HepG2 (cell line): Measurements from ENCODE around the gene LMTK2. TPM values are rescaled to one million over a fixed set of nuclear protein-coding genes. Genes with fewer than 3 reads are reported as not detected.

Source experiments
- ATAC-seq: fragments of 200-7000 bp; cut with Tn5 transposase; 3 replicates; pipeline ENCODE4 v1.9.1; 2020; ENCODE audit warnings: mild to moderate bottlenecking, moderate library complexity
- BruUV-seq: library from RNA; stranded (reverse); fragments of 400-500 nt; replicated peaks from 2 replicates; lab custom pipeline; 2021; lab: Mats Ljungman, UMichigan
- CTCF ChIA-PET: fragments of 300-600 bp; formaldehyde crosslinking; extraction: SDS; loops from one replicate; lab custom pipeline; 2021; ENCODE audit warnings: low total read pairs, inconsistent platforms, low intra/inter-chr PET ratio; lab: Yijun Ruan, JAX
- POLR2A ChIA-PET: fragments of 350-600 bp; sonication (Branson Sonifier 250); formaldehyde crosslinking; loops from one replicate; lab custom pipeline; 2020; ENCODE audit warnings: antibody characterized with exemption, inconsistent platforms; lab: Yijun Ruan, JAX
- DNase-seq: peaks from one replicate; pipeline ENCODE4 v3.0.0-alpha.2; 2015; ENCODE audit warnings: low spot score
- FAIRE-seq: peaks from 3 replicates; lab custom pipeline; 2011; peaks lifted over from hg19 to GRCh38; lab: Jason Lieb, UNC
- H2AFZ ChIP-seq: one replicate; pipeline ENCODE4 v1.6.1; 2011; ENCODE audit warnings: low read length, inconsistent platforms
- H3K27ac ChIP-seq: fragments of 300-600 bp; 3 replicates; pipeline ENCODE4 v1.8.0; 2011; ENCODE audit warnings: mixed run types, mild to moderate bottlenecking, mixed read lengths, low read length, inconsistent platforms; ENCODE audit not compliant: insufficient read depth; ENCODE audit errors: extremely low read length
- H3K27me3 ChIP-seq, 2 experiments: fragments of 200-600 bp in 1 of 2; 2 replicates in 1 of 2; 3 replicates in 1 of 2; pipeline versions ENCODE4 v1.6.0 to v1.8.0; 2011; ENCODE audit warnings: low read length in 2 of 2, mild to moderate bottlenecking in 2 of 2, moderate library complexity in 2 of 2, inconsistent platforms in 1 of 2; ENCODE audit not compliant: insufficient read depth in 2 of 2, control insufficient read depth in 1 of 2
- H3K36me3 ChIP-seq, 2 experiments: fragments of 200-600 bp in 1 of 2; replicated peaks in 1 of 2; 2 replicates in 1 of 2; 3 replicates in 1 of 2; pipeline versions ENCODE4 v1.5.1 to v1.8.0; 2011; ENCODE audit warnings: low read length in 2 of 2, inconsistent platforms in 1 of 2; ENCODE audit not compliant: insufficient read depth in 2 of 2, control insufficient read depth in 1 of 2
- H3K4me1 ChIP-seq: 2 replicates; pipeline ENCODE4 v1.5.1; 2012; ENCODE audit warnings: low read length, inconsistent platforms; ENCODE audit not compliant: insufficient read depth
- H3K4me2 ChIP-seq: 2 replicates; pipeline ENCODE4 v1.6.0; 2011; ENCODE audit warnings: low read depth, low read length, inconsistent platforms
- H3K4me3 ChIP-seq, 3 experiments: fragments of 200-600 bp in 1 of 3; sonication (generic), shearing (Covaris generic) in 1 of 3; replicated peaks in 1 of 3; 2 replicates each; pipeline ENCODE4 v1.5.1; 2011 to 2016; ENCODE audit warnings: low read length in 3 of 3, inconsistent platforms in 2 of 3, low read depth in 2 of 3, mild to moderate bottlenecking in 2 of 3, control low read depth in 1 of 3, mixed read lengths in 1 of 3; ENCODE audit not compliant: insufficient read depth in 1 of 3
- H3K79me2 ChIP-seq: one replicate; pipeline ENCODE4 v1.6.1; 2011; ENCODE audit warnings: low read length, inconsistent platforms; ENCODE audit not compliant: insufficient read depth
- H3K9ac ChIP-seq: 2 replicates; pipeline ENCODE4 v1.6.0; 2011; ENCODE audit warnings: mild to moderate bottlenecking, low read depth, low read length, inconsistent platforms; ENCODE audit not compliant: insufficient read depth
- H3K9me3 ChIP-seq: 2 replicates; pipeline ENCODE4 v1.5.1; 2012; ENCODE audit warnings: mild to moderate bottlenecking, low read length
- H4K20me1 ChIP-seq: 2 replicates; pipeline ENCODE4 v1.6.0; 2011; ENCODE audit warnings: inconsistent platforms, mild to moderate bottlenecking, low read length, moderate library complexity; ENCODE audit not compliant: insufficient read depth
- AGO2 ChIP-seq: fragments of 200-400 bp; formaldehyde crosslinking; optimal IDR thresholded peaks from 2 replicates; pipeline ENCODE3; 2017; ENCODE audit warnings: mild to moderate bottlenecking, low read depth, low read length, moderate library complexity
- DR1 ChIP-seq: sonication (generic); formaldehyde crosslinking; IDR thresholded peaks from 2 replicates; pipeline ENCODE4 v1.8.0; 2021; ENCODE audit warnings: mild to moderate bottlenecking, missing genetic modification reagents, inconsistent platforms
- IKZF1 ChIP-seq: fragments of 450-650 bp; IDR thresholded peaks from 2 replicates; pipeline ENCODE4 v1.7.1; 2016
- MIER2 ChIP-seq: IDR thresholded peaks from 2 replicates; pipeline ENCODE4 v1.6.1; 2016; ENCODE audit warnings: missing biosample characterization, missing genetic modification reagents
- ZFP1 ChIP-seq: IDR thresholded peaks from 2 replicates; pipeline ENCODE4 v1.6.1; 2016
- ZFP36 ChIP-seq: fragments of 150-350 bp; IDR thresholded peaks from 2 replicates; pipeline ENCODE4 v1.6.1; 2018; ENCODE audit warnings: borderline replicate concordance, low read length, low read depth; ENCODE audit not compliant: partially characterized antibody
- ZFP36L1 ChIP-seq: sonication (generic); formaldehyde crosslinking; IDR thresholded peaks from 2 replicates; pipeline ENCODE4 v1.8.0; 2022; ENCODE audit warnings: mild to moderate bottlenecking, missing genetic modification reagents, moderate library complexity
- ZNF34 ChIP-seq: sonication (generic); formaldehyde crosslinking; IDR thresholded peaks from 2 replicates; pipeline ENCODE4 v1.4.0; 2020; ENCODE audit warnings: mild to moderate bottlenecking, missing genetic modification reagents, borderline replicate concordance
- ZNF552 ChIP-seq: sonication (generic); formaldehyde crosslinking; IDR thresholded peaks from 2 replicates; pipeline ENCODE4 v1.9.0; 2022; ENCODE audit warnings: missing genetic modification reagents, mild to moderate bottlenecking, borderline replicate concordance
- WGBS: methylation state at CpG from one replicate; pipeline ENCODE4 v1.1.6; 2017; ENCODE audit warnings: low lambda C conversion rate; 5-methylcytosine and 5-hydroxymethylcytosine counted together
- in situ Hi-C: cut with HindIII; loops from 2 replicates; pipeline ENCODE4 v1.10.0; 2017; ENCODE audit warnings: low pct_unique_long_range_greater_than_20kb; ENCODE audit not compliant: extremely low pct_ligation_motif_present
- intact Hi-C: fragments of 100-400 bp; cut with micrococcal nuclease; formaldehyde crosslinking; loops from one replicate; pipeline ENCODE4 v1.10.0; 2022; ENCODE audit not compliant: unreplicated experiment
- polyA plus RNA-seq, 8 experiments: library from polyadenylated mRNA; depleted of rRNA in 3 of 8; stranded (reverse) in 7 of 8; unstranded in 1 of 8; fragments of >200 nt; fragmentation: Illumina TruSeq in 4 of 8; extraction: Trizol in 4 of 8; gene quantifications; 2 replicates each; pipeline versions ENCODE4 v1.2.1 to v1.2.3, GENCODE V29; 2011 to 2016; ENCODE audit warnings: low read depth in 4 of 8, missing spikeins in 1 of 8, mixed read lengths in 1 of 8; ENCODE audit not compliant: insufficient read depth in 1 of 8
- total RNA-seq, 5 experiments: library from RNA; depleted of rRNA; stranded (reverse); fragments of >200 nt; fragmentation: Illumina TruSeq; extraction: Trizol; gene quantifications; 2 replicates each; pipeline ENCODE4 v1.2.3, GENCODE V29; 2016; ENCODE audit warnings: low read depth in 1 of 5
- TF ChIP-seq, protein P1 (sequence below): sonication (generic); formaldehyde crosslinking; conservative IDR thresholded peaks from 2 replicates; pipeline ENCODE4 v1.4.0; 2020; ENCODE audit warnings: missing genetic modification reagents
- TF ChIP-seq, protein P2 (sequence below): sonication (generic); formaldehyde crosslinking; IDR thresholded peaks from one replicate; pipeline ENCODE4 v1.5.1; 2020; ENCODE audit warnings: mild to moderate bottlenecking, missing genetic modification reagents; ENCODE audit errors: not compliant biosample characterization

The LMTK2 gene
- total and polyA plus RNA-seq, 2 of the 13 experiments (the other 11 are each of a cell fraction or from before 2014, with no cell fraction given): 9.5 to 11.7 TPM

DNA sequence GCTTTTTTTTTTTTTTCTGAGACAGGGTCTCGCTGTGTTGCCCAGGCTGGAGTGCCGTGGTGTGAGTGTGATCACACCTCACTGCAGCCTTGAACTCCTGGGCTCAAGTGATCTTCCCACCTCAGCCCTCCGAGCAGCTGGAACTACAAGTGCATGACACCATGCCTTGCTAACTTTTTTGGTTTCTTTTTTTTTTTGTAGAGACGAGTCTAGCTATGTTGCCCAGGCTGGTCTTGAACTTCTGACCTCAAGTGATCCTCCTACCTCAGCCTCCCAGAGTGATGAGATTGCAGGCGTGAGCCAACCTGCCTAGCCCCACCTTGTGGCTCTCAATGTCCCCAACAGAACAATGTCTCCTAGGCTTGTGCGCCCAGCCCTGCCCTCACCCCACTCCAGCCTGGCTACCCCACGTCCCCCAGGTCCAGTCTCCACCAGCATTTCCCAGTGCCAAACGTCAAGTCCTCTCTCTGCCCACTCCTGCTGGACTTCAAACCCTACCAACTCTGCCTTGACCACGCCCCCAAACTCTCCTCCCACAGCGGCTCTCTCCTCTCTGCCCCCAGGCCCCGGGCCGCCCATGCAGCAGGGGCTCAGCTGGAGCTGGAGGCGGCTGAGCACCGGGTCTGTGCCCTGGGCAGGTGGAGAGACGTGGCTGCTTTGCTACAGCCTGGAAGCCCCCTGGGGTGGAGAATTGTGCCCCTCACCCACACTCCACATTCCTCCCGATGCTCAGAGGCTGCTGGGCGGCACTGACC is 123.5 kb downstream of the LMTK2 start (continued):
- TF ChIP-seq IKZF1 (no peak), ZNF552 (no peak), ZFP36 (no peak), DR1 (CRISPR knock-in tag) (no peak), ZFP36L1 (CRISPR knock-in tag) (no peak)
- TF ChIP-seq, protein P1, sequence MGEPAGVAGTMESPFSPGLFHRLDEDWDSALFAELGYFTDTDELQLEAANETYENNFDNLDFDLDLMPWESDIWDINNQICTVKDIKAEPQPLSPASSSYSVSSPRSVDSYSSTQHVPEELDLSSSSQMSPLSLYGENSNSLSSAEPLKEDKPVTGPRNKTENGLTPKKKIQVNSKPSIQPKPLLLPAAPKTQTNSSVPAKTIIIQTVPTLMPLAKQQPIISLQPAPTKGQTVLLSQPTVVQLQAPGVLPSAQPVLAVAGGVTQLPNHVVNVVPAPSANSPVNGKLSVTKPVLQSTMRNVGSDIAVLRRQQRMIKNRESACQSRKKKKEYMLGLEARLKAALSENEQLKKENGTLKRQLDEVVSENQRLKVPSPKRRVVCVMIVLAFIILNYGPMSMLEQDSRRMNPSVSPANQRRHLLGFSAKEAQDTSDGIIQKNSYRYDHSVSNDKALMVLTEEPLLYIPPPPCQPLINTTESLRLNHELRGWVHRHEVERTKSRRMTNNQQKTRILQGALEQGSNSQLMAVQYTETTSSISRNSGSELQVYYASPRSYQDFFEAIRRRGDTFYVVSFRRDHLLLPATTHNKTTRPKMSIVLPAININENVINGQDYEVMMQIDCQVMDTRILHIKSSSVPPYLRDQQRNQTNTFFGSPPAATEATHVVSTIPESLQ (CRISPR knock-in tag): no peak
- TF ChIP-seq, all 625 proteins: peak for 4

DNA sequence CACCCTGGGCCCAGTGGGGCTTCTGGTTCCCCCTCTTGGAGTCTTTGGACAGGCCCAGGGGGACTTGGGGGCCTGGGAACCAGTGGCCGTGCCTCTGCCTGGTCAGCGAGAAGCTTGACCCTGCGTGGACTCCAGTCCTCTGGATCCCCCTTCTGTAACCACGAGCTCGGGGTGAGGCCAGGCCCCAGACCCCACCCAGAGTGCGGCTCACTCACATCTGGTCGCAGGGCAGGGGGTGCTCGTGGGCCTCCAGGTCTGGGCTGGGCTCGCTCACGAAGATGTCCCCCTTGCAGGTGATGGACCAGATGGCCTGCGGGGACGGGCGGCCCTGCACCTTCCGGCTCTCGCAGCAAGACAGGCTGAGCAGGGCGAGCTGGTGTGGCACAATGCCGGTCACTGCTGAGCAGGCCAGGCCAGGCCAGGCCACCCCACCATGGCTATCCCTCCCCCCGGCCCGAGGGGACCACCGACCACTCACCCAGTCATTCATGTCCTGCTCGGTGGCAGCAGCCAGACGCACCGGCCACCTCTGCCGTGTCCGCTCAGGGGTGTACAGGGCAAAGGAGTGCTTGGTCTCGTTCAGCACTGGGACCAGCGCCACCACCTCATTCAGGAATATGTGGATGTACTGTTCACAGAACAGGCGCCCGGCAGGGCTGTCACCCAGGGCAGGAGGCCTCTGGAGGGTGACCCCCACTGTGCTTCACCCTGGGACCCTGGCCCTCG is 124.2 kb downstream of the LMTK2 start:
- CTCF ChIA-PET: no interaction called here
- ATAC-seq: no peak; the same call in 2 of the 3 replicates
- no peak overlapping the region for H3K4me2 ChIP-seq
- TF ChIP-seq, protein P2, sequence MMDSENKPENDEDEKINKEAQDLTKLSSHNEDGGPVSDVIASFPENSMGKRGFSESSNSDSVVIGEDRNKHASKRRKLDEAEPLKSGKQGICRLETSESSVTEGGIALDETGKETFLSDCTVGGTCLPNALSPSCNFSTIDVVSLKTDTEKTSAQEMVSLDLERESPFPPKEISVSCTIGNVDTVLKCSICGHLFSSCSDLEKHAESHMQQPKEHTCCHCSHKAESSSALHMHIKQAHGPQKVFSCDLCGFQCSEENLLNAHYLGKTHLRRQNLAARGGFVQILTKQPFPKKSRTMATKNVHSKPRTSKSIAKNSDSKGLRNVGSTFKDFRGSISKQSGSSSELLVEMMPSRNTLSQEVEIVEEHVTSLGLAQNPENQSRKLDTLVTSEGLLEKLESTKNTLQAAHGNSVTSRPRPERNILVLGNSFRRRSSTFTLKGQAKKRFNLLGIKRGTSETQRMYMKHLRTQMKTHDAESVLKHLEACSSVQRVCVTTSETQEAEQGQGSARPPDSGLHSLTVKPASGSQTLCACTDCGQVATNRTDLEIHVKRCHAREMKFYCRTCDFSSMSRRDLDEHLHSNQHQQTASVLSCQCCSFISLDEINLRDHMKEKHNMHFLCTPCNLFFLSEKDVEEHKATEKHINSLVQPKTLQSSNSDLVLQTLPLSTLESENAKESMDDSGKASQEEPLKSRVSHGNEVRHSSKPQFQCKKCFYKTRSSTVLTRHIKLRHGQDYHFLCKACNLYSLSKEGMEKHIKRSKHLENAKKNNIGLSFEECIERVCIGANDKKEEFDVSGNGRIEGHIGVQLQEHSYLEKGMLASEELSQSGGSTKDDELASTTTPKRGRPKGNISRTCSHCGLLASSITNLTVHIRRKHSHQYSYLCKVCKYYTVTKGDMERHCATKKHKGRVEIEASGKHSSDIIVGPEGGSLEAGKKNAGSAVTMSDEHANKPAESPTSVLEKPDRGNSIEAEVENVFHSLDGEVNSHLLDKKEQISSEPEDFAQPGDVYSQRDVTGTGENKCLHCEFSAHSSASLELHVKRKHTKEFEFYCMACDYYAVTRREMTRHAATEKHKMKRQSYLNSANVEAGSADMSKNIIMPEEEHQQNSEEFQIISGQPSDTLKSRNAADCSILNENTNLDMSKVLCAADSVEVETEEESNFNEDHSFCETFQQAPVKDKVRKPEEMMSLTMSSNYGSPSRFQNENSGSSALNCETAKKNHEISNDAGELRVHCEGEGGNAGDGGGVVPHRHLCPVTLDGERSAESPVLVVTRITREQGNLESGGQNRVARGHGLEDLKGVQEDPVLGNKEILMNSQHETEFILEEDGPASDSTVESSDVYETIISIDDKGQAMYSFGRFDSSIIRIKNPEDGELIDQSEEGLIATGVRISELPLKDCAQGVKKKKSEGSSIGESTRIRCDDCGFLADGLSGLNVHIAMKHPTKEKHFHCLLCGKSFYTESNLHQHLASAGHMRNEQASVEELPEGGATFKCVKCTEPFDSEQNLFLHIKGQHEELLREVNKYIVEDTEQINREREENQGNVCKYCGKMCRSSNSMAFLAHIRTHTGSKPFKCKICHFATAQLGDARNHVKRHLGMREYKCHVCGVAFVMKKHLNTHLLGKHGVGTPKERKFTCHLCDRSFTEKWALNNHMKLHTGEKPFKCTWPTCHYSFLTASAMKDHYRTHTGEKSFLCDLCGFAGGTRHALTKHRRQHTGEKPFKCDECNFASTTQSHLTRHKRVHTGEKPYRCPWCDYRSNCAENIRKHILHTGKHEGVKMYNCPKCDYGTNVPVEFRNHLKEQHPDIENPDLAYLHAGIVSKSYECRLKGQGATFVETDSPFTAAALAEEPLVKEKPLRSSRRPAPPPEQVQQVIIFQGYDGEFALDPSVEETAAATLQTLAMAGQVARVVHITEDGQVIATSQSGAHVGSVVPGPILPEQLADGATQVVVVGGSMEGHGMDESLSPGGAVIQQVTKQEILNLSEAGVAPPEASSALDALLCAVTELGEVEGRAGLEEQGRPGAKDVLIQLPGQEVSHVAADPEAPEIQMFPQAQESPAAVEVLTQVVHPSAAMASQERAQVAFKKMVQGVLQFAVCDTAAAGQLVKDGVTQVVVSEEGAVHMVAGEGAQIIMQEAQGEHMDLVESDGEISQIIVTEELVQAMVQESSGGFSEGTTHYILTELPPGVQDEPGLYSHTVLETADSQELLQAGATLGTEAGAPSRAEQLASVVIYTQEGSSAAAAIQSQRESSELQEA: no peak
- TF ChIP-seq AGO2 (peak; percentile 33), ZNF34 (CRISPR knock-in tag) (no peak), MIER2 (CRISPR knock-in tag) (no peak), ZFP1 (CRISPR knock-in tag) (no peak)

More for the DNA sequence above, 124.2 kb downstream of the LMTK2 start:
- Histone ChIP-seq H3K27ac (no peak overlapping the region), H3K9me3 (no peaks in the 10 kb centered on the region), H3K27me3 (no peaks in the 10 kb centered on the region), H3K36me3 (no peaks in the 10 kb centered on the region), H3K4me1 (peaks cover 34% of the 10 kb centered on the region), H3K9ac (no peak overlapping the region), H2AFZ (no peak overlapping the region), H3K4me3 (no peak overlapping the region), H3K79me2 (no peaks in the 10 kb centered on the region), H4K20me1 (no peaks in the 10 kb centered on the region)
- intact Hi-C loops: no loop called here
- FAIRE-seq: no peak
- WGBS: 97% methylated on average over 10 of the region's 30 CpGs
- DNase-seq: no peak
- in situ Hi-C loops: no loop called here
- no TSS peak for BruUV-seq
- POLR2A ChIA-PET: no interaction called here
